ENCODE data around the gene AQP3.

The AQP3 gene

GRCh38 chr9:33440204-33440603, 7.2 kb downstream of the AQP3 start:
- no peak overlapping the region for H3K4me3 ChIP-seq (ENCODE audit: control insufficient read depth, low read depth, low read length)
- no peak for DNase-seq (ENCODE audit: low read depth)
- TF ChIP-seq CTCF (conservative IDR thresholded peaks at IDR 0.05; ENCODE audit: control insufficient read depth, insufficient read depth, low read depth, low read length), result no peak

DNA sequence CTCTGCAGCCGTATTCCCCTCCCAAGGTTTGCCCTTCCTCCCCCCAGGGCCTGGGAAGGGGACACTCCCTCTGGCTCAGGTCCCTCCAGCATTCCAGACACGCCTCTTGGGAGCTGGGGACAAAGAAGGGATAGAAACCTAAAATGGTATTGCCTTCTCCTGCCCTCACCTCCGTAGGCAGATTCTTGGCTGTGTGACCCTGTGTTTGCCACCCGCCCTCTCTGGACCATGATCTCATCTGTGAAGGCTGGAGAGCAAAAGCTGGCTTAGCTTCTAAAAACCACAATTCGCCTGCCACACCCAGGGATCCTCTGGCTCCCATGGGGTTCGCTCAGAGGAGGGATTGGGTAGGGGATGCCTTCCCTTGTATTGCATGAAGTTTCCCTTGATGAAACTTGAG, 7.7 kb downstream of the AQP3 start:
- no peak overlapping the region for H3K4me3 ChIP-seq (ENCODE audit: control insufficient read depth, low read depth, low read length)
- DNase-seq (ENCODE audit: low read depth), result no peak
- no peak for TF ChIP-seq CTCF (conservative IDR thresholded peaks at IDR 0.05; ENCODE audit: control insufficient read depth, insufficient read depth, low read depth, low read length)

- no peak for DNase-seq (ENCODE audit: low read depth)
- no peak for TF ChIP-seq CTCF (conservative IDR thresholded peaks at IDR 0.05; ENCODE audit: control insufficient read depth, insufficient read depth, low read depth, low read length)
- no peak overlapping the region for H3K4me3 ChIP-seq (ENCODE audit: control insufficient read depth, low read depth, low read length)
These were observed 8.3 kb downstream of the AQP3 start for GRCh38 chr9:33438926-33439680.

- H3K4me3 ChIP-seq (ENCODE audit: control insufficient read depth, low read depth, low read length), result no peak overlapping the region
- TF ChIP-seq CTCF (conservative IDR thresholded peaks at IDR 0.05; ENCODE audit: control insufficient read depth, insufficient read depth, low read depth, low read length), result no peak
- no peak for DNase-seq (ENCODE audit: low read depth)
These were observed 9.5 kb downstream of the AQP3 start for GRCh38 chr9:33437898-33438297.

DNA sequence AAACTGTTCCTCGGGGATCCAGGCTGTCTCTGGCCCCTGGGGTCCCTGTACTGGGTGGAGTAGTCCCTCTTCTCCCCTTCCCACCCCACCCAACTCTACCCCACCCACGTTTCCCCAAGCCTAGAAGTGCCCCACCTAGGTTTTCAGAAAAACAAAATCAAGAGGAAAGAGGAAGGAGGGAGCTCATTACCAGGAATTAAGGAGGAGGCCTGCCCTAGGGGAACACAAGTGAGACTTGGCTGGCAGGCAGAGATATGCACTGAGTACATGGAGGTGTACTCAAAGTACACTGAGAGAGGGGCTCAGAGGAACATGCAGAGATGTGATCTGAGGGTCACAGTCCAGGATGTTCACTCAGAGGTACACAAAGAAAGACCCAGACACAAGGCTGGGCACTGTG, 10.2 kb downstream of the AQP3 start:
- no peak for DNase-seq (ENCODE audit: low read depth)
- no peak overlapping the region for H3K4me3 ChIP-seq (ENCODE audit: control insufficient read depth, low read depth, low read length)
- no peak for TF ChIP-seq CTCF (conservative IDR thresholded peaks at IDR 0.05; ENCODE audit: control insufficient read depth, insufficient read depth, low read depth, low read length)

DNA sequence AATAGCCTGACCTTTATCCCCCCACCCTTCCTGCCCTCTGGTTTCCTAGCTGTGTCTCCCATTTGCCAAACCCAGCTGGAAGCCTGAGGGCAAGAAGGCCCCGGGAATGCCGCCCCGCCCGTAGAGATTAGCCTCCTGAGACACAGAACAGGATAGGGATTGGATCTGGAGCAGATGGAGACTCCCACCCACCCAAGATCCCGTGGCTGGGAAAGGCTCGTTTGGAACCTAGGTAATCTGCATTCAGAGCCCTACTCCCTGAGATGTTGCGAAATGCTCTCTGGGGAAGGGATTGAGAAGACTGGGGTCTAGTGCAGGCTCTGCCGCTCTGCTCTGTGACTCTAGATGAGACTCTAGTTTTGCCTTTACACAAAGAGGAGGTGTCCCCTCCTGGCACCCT, 10.9 kb downstream of the AQP3 start:
- H3K4me3 ChIP-seq (ENCODE audit: control insufficient read depth, low read depth, low read length), result no peak overlapping the region
- no peak for DNase-seq (ENCODE audit: low read depth)
- TF ChIP-seq CTCF (conservative IDR thresholded peaks at IDR 0.05; ENCODE audit: control insufficient read depth, insufficient read depth, low read depth, low read length), result no peak

Data from fibroblast of mammary gland (primary cell).